ENCODE measurements around the gene ATP11A.

- no peak for TF ChIP-seq POLR2AphosphoS5 (IDR thresholded peaks at IDR 0.05; ENCODE audit: borderline replicate concordance, low read depth, low read length)
- TF ChIP-seq EZH2 (IDR thresholded peaks at IDR 0.05) = no peak
Measured at GRCh38 chr13:112802802-112803195, 113.0 kb downstream of the ATP11A start.
